ENCODE measurements around the gene KCNK1. TPM values are rescaled to one million over a fixed set of nuclear protein-coding genes. Genes with fewer than 3 reads are reported as not detected.
"Not testable (repeated sequence)": the region's sequence is repeated elsewhere in the genome, so short reads cannot be mapped to it uniquely, and the experiment has no call there.

KCNK1 gene
- total RNA-seq, 2 experiments from 2014 or later: 0.67 to 0.77 TPM

- H3K27me3 Mint-ChIP-seq: no peaks in the 10 kb centered on the region
- no peaks in the 10 kb centered on the region for H3K4me1 Mint-ChIP-seq
- no peak for DNase-seq
- ChIA-PET POLR2A (no interaction called here), CTCF (interaction anchor here (0.6 to 1.2 kb wide), 2 partner anchors 40 to 429 kb away, joined by 3 read pairs; no protein-coding TSS in a partner anchor)
- H3K9me3 Mint-ChIP-seq: no peaks in the 10 kb centered on the region
- no peak overlapping the region for H3K27ac Mint-ChIP-seq
- no peak overlapping the region for H3K4me3 Mint-ChIP-seq
- no peaks in the 10 kb centered on the region for H3K36me3 Mint-ChIP-seq (ENCODE audit: low read depth)
Measured at GRCh38 chr1:233667741-233668140, 53.8 kb downstream of the KCNK1 start.

- Mint-ChIP-seq H3K36me3 (ENCODE audit: low read depth) (no peaks in the 10 kb centered on the region), H3K27me3 (no peaks in the 10 kb centered on the region), H3K27ac (no peak overlapping the region), H3K9me3 (no peaks in the 10 kb centered on the region), H3K4me3 (no peak overlapping the region), H3K4me1 (no peaks in the 10 kb centered on the region)
- CTCF ChIA-PET: interaction anchor here (0.6 to 1.2 kb wide), 2 partner anchors 41 to 428 kb away, joined by 3 read pairs; no protein-coding TSS in a partner anchor
- no peak for DNase-seq
- POLR2A ChIA-PET: no interaction called here
Measured at GRCh38 chr1:233668146-233668724, 54.3 kb downstream of the KCNK1 start.

- Mint-ChIP-seq H3K4me1 (no peaks in the 10 kb centered on the region), H3K36me3 (ENCODE audit: low read depth) (no peaks in the 10 kb centered on the region), H3K27ac (no peak overlapping the region), H3K4me3 (no peak overlapping the region), H3K27me3 (no peaks in the 10 kb centered on the region), H3K9me3 (no peaks in the 10 kb centered on the region)
- DNase-seq: no peak
- POLR2A ChIA-PET: no interaction called here
- CTCF ChIA-PET: no interaction called here
Measured at GRCh38 chr1:233668725-233669294, 54.9 kb downstream of the KCNK1 start.

- H3K27ac Mint-ChIP-seq; DNase-seq; POLR2A ChIA-PET; H3K36me3 Mint-ChIP-seq (ENCODE audit: low read depth); H3K4me1 Mint-ChIP-seq; H3K9me3 Mint-ChIP-seq; H3K4me3 Mint-ChIP-seq; H3K27me3 Mint-ChIP-seq; CTCF ChIA-PET: not testable (repeated sequence)
Measured at GRCh38 chr1:233670363-233670762, 56.5 kb downstream of the KCNK1 start.

- H3K27me3 Mint-ChIP-seq: no peaks in the 10 kb centered on the region
- ChIA-PET POLR2A (no interaction called here), CTCF (no interaction called here)
- H3K36me3 Mint-ChIP-seq (ENCODE audit: low read depth): no peaks in the 10 kb centered on the region
- no peak overlapping the region for H3K27ac Mint-ChIP-seq
- no peaks in the 10 kb centered on the region for H3K4me1 Mint-ChIP-seq
- no peak for DNase-seq
- H3K9me3 Mint-ChIP-seq: no peaks in the 10 kb centered on the region
- H3K4me3 Mint-ChIP-seq: no peak overlapping the region
Measured at GRCh38 chr1:233671286-233671685, 57.4 kb downstream of the KCNK1 start.

- Mint-ChIP-seq H3K27ac (no peak overlapping the region), H3K36me3 (ENCODE audit: low read depth) (no peaks in the 10 kb centered on the region), H3K4me1 (no peaks in the 10 kb centered on the region), H3K27me3 (no peaks in the 10 kb centered on the region), H3K4me3 (no peak overlapping the region), H3K9me3 (no peaks in the 10 kb centered on the region)
- ChIA-PET CTCF (no interaction called here), POLR2A (no interaction called here)
- no peak for DNase-seq
Measured at GRCh38 chr1:233672732-233673131, 58.8 kb downstream of the KCNK1 start.

- CTCF ChIA-PET: no interaction called here
- Mint-ChIP-seq H3K27ac (no peak overlapping the region), H3K4me1 (no peaks in the 10 kb centered on the region), H3K36me3 (ENCODE audit: low read depth) (no peaks in the 10 kb centered on the region), H3K9me3 (no peaks in the 10 kb centered on the region), H3K27me3 (no peaks in the 10 kb centered on the region), H3K4me3 (no peak overlapping the region)
- POLR2A ChIA-PET: no interaction called here
- DNase-seq: no peak
Measured at GRCh38 chr1:233673261-233673946, 59.5 kb downstream of the KCNK1 start.

GRCh38 chr1:233673947-233674431 is 60.1 kb downstream of the KCNK1 start:
- Mint-ChIP-seq H3K4me3 (no peak overlapping the region), H3K36me3 (ENCODE audit: low read depth) (no peaks in the 10 kb centered on the region), H3K4me1 (no peaks in the 10 kb centered on the region), H3K9me3 (no peaks in the 10 kb centered on the region), H3K27me3 (no peaks in the 10 kb centered on the region), H3K27ac (no peak overlapping the region)
- DNase-seq: no peak
- CTCF ChIA-PET: no interaction called here
- POLR2A ChIA-PET: no interaction called here

GRCh38 chr1:233675446-233675845 is 61.5 kb downstream of the KCNK1 start:
- Mint-ChIP-seq H3K27me3 (no peaks in the 10 kb centered on the region), H3K4me3 (no peak overlapping the region), H3K27ac (no peak overlapping the region), H3K36me3 (ENCODE audit: low read depth) (no peaks in the 10 kb centered on the region), H3K9me3 (no peaks in the 10 kb centered on the region), H3K4me1 (no peaks in the 10 kb centered on the region)
- POLR2A ChIA-PET: no interaction called here
- CTCF ChIA-PET: no interaction called here
- no peak for DNase-seq

GRCh38 chr1:233675893-233676292 is 62.0 kb downstream of the KCNK1 start:
- Mint-ChIP-seq H3K27me3 (no peaks in the 10 kb centered on the region), H3K9me3 (no peaks in the 10 kb centered on the region), H3K4me3 (no peak overlapping the region), H3K36me3 (ENCODE audit: low read depth) (no peaks in the 10 kb centered on the region), H3K27ac (no peak overlapping the region), H3K4me1 (no peaks in the 10 kb centered on the region)
- no peak for DNase-seq
- CTCF ChIA-PET: no interaction called here
- POLR2A ChIA-PET: no interaction called here

GRCh38 chr1:233677690-233678354 is 63.9 kb downstream of the KCNK1 start:
- no peaks in the 10 kb centered on the region for H3K9me3 Mint-ChIP-seq
- ChIA-PET CTCF (no interaction called here), POLR2A (no interaction called here)
- H3K36me3 Mint-ChIP-seq (ENCODE audit: low read depth): no peaks in the 10 kb centered on the region
- H3K27ac Mint-ChIP-seq: no peak overlapping the region
- no peaks in the 10 kb centered on the region for H3K27me3 Mint-ChIP-seq
- no peak overlapping the region for H3K4me3 Mint-ChIP-seq
- H3K4me1 Mint-ChIP-seq: no peaks in the 10 kb centered on the region
- DNase-seq: no peak

GRCh38 chr1:233679030-233679429 is 65.1 kb downstream of the KCNK1 start:
- H3K4me1 Mint-ChIP-seq: no peaks in the 10 kb centered on the region
- H3K27me3 Mint-ChIP-seq: no peaks in the 10 kb centered on the region
- no peak overlapping the region for H3K4me3 Mint-ChIP-seq
- ChIA-PET CTCF (no interaction called here), POLR2A (no interaction called here)
- DNase-seq: no peak
- H3K27ac Mint-ChIP-seq: no peak overlapping the region
- no peaks in the 10 kb centered on the region for H3K36me3 Mint-ChIP-seq (ENCODE audit: low read depth)
- no peaks in the 10 kb centered on the region for H3K9me3 Mint-ChIP-seq

- Mint-ChIP-seq H3K27me3 (no peaks in the 10 kb centered on the region), H3K27ac (no peak overlapping the region), H3K36me3 (ENCODE audit: low read depth) (no peaks in the 10 kb centered on the region), H3K4me3 (no peak overlapping the region), H3K4me1 (no peaks in the 10 kb centered on the region), H3K9me3 (no peaks in the 10 kb centered on the region)
- ChIA-PET POLR2A (no interaction called here), CTCF (no interaction called here)
- no peak for DNase-seq
Measured at GRCh38 chr1:233679591-233680373, 65.9 kb downstream of the KCNK1 start.

All from activated CD4-positive, alpha-beta T cell treated with anti-CD3 and anti-CD28 coated beads, Interleukin-2, amount 10 ng/mL, durations not matched to agents 7 days and 5 days (primary cell).